NCI-H1048 (cell line): ENCODE measurements around the gene DDX59.

Source experiments
- DNase-seq: peaks from one replicate; lab custom pipeline; 2025; lab: John Stamatoyannopoulos, UW

DDX59 gene

GRCh38 chr1:200629876-200630514 lies 39.7 kb downstream of the DDX59 start:
- no peak for DNase-seq

GRCh38 chr1:200628223-200628881 lies 41.4 kb downstream of the DDX59 start:
- no peak for DNase-seq

GRCh38 chr1:200627575-200628222 lies 42.0 kb downstream of the DDX59 start:
- no peak for DNase-seq

GRCh38 chr1:200626853-200627534 lies 42.7 kb downstream of the DDX59 start:
- DNase-seq, result no peak

GRCh38 chr1:200625381-200625824 lies 44.3 kb downstream of the DDX59 start:
- no peak for DNase-seq

- DNase-seq, result no peak
Measured at GRCh38 chr1:200624679-200625335, 44.9 kb downstream of the DDX59 start.

GRCh38 chr1:200620273-200621131 lies 49.2 kb downstream of the DDX59 start, which contains the start of gene KIF14:
Gene KIF14, minus strand, starts transcription at chr1:200620751. Its CDS starts 2,028 bp downstream, at chr1:200618723.
- DNase-seq, result peak; percentile 97

GRCh38 chr1:200619894-200620272 lies 49.8 kb downstream of the DDX59 start:
- no peak for DNase-seq

GRCh38 chr1:200610846-200611245 lies 58.9 kb downstream of the DDX59 start:
- DNase-seq, result no peak

GRCh38 chr1:200602632-200603031 lies 67.1 kb downstream of the DDX59 start:
- DNase-seq, result no peak
